Keratinocyte (primary cell): ENCODE measurements around the gene GRIA4. TPM values are rescaled to one million over a fixed set of nuclear protein-coding genes. Genes with fewer than 3 reads are reported as not detected.
"Not testable (repeated sequence)": the region's sequence is repeated elsewhere in the genome, so short reads cannot be mapped to it uniquely, and the experiment has no call there.

Source experiments
- DNase-seq: peaks from one replicate; pipeline ENCODE4 v3.0.0-alpha.2; 2011; ENCODE audit warnings: low read depth, missing footprints, low spot score
- FAIRE-seq: peaks from 2 replicates; lab custom pipeline; 2011; peaks lifted over from hg19 to GRCh38; lab: Jason Lieb, UNC
- H2AFZ ChIP-seq: 2 replicates; pipeline ENCODE4 v1.6.0; 2012; ENCODE audit warnings: low read length, control low read depth, inconsistent platforms; ENCODE audit not compliant: control insufficient read depth
- H3K27ac ChIP-seq: 2 replicates; pipeline ENCODE4 v1.5.1; 2011; ENCODE audit warnings: low read length; ENCODE audit not compliant: control insufficient read depth, insufficient read depth
- H3K27me3 ChIP-seq: 3 replicates; pipeline ENCODE4 v1.6.0; 2011; ENCODE audit warnings: low read length; ENCODE audit not compliant: control insufficient read depth, insufficient read depth; ENCODE audit errors: extremely low read depth
- H3K36me3 ChIP-seq, 2 experiments: 2 replicates in 1 of 2; 3 replicates in 1 of 2; pipeline ENCODE4 v1.5.1; 2011; ENCODE audit warnings: low read length in 2 of 2, mild to moderate bottlenecking in 1 of 2; ENCODE audit not compliant: control insufficient read depth in 2 of 2, insufficient read depth in 2 of 2; ENCODE audit errors: extremely low read depth in 1 of 2
- H3K4me1 ChIP-seq: 3 replicates; pipeline ENCODE4 v1.5.1; 2011; ENCODE audit warnings: low read length; ENCODE audit not compliant: control insufficient read depth, insufficient read depth; ENCODE audit errors: extremely low read depth
- H3K4me2 ChIP-seq: 3 replicates; pipeline ENCODE4 v1.6.0; 2011; ENCODE audit warnings: low read depth, low read length; ENCODE audit not compliant: control insufficient read depth, insufficient read depth; ENCODE audit errors: extremely low read depth
- H3K4me3 ChIP-seq, 3 experiments: fragments of 200-600 bp in 1 of 3; sonication (generic) in 1 of 3; 2 replicates in 2 of 3; 3 replicates in 1 of 3; pipeline ENCODE4 v1.5.1; 2011 to 2016; ENCODE audit warnings: low read length in 3 of 3, mild to moderate bottlenecking in 3 of 3, control low read depth in 2 of 3, inconsistent platforms in 1 of 3, low read depth in 1 of 3, mixed read lengths in 1 of 3, mixed run types in 1 of 3, moderate library complexity in 1 of 3; ENCODE audit not compliant: control insufficient read depth in 2 of 3, insufficient read depth in 2 of 3; ENCODE audit errors: extremely low read depth in 1 of 3
- H3K79me2 ChIP-seq: 2 replicates; pipeline ENCODE4 v1.6.0; 2012; ENCODE audit warnings: low read length; ENCODE audit not compliant: control insufficient read depth, insufficient read depth
- H3K9ac ChIP-seq: 3 replicates; pipeline ENCODE4 v1.6.0; 2011; ENCODE audit warnings: low read length; ENCODE audit not compliant: control insufficient read depth, insufficient read depth; ENCODE audit errors: extremely low read depth
- H3K9me1 ChIP-seq: 3 replicates; pipeline ENCODE4 v1.6.0; 2011; ENCODE audit warnings: low read length; ENCODE audit not compliant: control insufficient read depth, insufficient read depth; ENCODE audit errors: extremely low read depth
- H3K9me3 ChIP-seq: 2 replicates; pipeline ENCODE4 v1.5.1; 2012; ENCODE audit warnings: low read depth, low read length; ENCODE audit not compliant: control insufficient read depth
- H4K20me1 ChIP-seq: 3 replicates; pipeline ENCODE4 v1.6.0; 2011; ENCODE audit warnings: low read length; ENCODE audit not compliant: control insufficient read depth, insufficient read depth; ENCODE audit errors: extremely low read depth
- EZH2 ChIP-seq: IDR thresholded peaks from one replicate; pipeline ENCODE4 v1.6.1; 2012; ENCODE audit warnings: inconsistent platforms, mild to moderate bottlenecking, low read length, moderate library complexity
- dilution Hi-C: fragments of 300-500 bp; cut with MboI; formaldehyde crosslinking; loops from one replicate; pipeline ENCODE4 v1.7.0; 2020; ENCODE audit warnings: low sequenced_read_pairs; ENCODE audit not compliant: extremely low pct_ligation_motif_present
- polyA plus RNA-seq, 5 experiments: library from polyadenylated mRNA; depleted of rRNA in 3 of 5; stranded (reverse) in 3 of 5; stranded (forward) in 1 of 5; unstranded in 1 of 5; fragments of >200 nt; gene quantifications; 1 replicate in 1 of 5; 2 replicates in 3 of 5; 3 replicates in 1 of 5; pipeline versions ENCODE4 v1.2.1 to v1.2.3, GENCODE V29; 2011 to 2012; ENCODE audit warnings: missing spikeins in 2 of 5, low read depth in 1 of 5, low replicate concordance in 1 of 5
- TF ChIP-seq, protein P1 (sequence below), 3 experiments: IDR thresholded peaks in 1 of 3; conservative IDR thresholded peaks in 1 of 3; optimal IDR thresholded peaks in 1 of 3; 2 replicates in 2 of 3; 3 replicates in 1 of 3; pipeline versions ENCODE3 to v1.5.1; 2011; ENCODE audit warnings: low read length in 3 of 3, mild to moderate bottlenecking in 3 of 3, moderate library complexity in 2 of 3, control low read depth in 1 of 3, inconsistent platforms in 1 of 3; ENCODE audit not compliant: insufficient read depth in 2 of 3; ENCODE audit errors: extremely low read depth in 1 of 3

GRIA4 gene
- polyA plus RNA-seq, 1 donor (not counting 4 experiments of a cell fraction or from before 2014, with no cell fraction given), result not detected

DNA sequence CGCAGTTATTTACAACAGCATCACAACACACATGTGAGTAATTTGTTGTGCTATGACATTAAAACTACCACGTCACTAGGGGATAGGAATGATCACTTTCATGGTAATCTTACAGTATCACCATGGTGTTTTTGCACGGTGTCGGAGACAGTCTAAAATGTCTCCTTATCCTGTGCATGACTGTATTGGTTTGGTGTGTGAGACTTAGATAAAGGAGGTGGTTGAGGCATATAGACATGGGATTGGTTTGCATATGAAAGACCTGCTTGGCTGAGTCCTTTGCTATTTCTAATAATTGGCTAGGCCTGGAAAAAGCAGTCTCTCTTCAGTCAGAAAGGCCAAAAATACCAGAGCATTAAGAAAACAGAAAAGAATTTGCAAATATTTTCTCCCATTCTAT is 382.0 kb downstream of the GRIA4 start:
- peaks cover 4 to 5% of the 10 kb centered on the region in 2 experiments for H3K36me3 ChIP-seq
- no peak for TF ChIP-seq EZH2
- TF ChIP-seq, protein P1, sequence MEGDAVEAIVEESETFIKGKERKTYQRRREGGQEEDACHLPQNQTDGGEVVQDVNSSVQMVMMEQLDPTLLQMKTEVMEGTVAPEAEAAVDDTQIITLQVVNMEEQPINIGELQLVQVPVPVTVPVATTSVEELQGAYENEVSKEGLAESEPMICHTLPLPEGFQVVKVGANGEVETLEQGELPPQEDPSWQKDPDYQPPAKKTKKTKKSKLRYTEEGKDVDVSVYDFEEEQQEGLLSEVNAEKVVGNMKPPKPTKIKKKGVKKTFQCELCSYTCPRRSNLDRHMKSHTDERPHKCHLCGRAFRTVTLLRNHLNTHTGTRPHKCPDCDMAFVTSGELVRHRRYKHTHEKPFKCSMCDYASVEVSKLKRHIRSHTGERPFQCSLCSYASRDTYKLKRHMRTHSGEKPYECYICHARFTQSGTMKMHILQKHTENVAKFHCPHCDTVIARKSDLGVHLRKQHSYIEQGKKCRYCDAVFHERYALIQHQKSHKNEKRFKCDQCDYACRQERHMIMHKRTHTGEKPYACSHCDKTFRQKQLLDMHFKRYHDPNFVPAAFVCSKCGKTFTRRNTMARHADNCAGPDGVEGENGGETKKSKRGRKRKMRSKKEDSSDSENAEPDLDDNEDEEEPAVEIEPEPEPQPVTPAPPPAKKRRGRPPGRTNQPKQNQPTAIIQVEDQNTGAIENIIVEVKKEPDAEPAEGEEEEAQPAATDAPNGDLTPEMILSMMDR (optimal IDR thresholded peaks at IDR 0.05 in 1 of 3, IDR thresholded peaks at IDR 0.05 in 1 of 3, conservative IDR thresholded peaks at IDR 0.05 in 1 of 3; ENCODE audit: extremely low read depth in 1 of 3, insufficient read depth in 2 of 3, low read length in 3 of 3), result no peak

DNA sequence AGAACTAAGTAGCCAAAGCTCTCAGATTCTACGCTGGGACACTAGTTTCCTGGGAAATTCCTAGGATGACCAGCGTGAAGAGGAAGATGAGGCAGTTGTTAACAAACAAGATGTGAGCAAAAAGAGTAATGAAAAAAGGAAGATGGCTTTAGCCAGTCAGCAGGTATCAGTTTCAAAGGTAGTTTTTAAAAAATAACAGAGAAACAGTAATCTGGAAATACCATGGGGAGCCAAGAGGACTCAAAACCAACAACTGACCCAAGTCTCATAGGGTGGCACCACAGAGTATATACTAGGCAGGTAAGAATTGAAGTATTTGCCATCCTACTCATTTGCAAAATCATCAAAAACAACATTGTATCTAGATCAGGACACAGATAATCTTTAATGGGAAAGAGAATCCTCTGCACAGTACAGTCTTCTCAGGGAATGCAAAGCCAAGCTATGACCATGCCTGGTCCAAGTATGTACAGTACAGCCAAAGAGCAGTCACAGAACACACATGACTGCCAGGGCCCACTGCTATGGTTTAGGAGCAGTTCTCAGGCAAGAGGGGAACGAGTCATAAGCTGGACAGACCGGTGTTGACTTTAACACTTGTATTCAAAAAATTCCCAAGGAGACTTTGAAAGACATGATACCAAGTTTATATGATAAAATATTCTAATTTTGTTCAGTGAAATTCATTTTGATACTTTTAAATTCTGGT is 391.6 kb downstream of the GRIA4 start:
- Histone ChIP-seq H4K20me1 (no peaks in the 10 kb centered on the region), H3K79me2 (peaks cover 3% of the 10 kb centered on the region), H3K4me2 (no peak overlapping the region), H3K27ac (no peak overlapping the region), H3K27me3 (no peaks in the 10 kb centered on the region), H2AFZ (no peak overlapping the region), H3K9ac (no peak overlapping the region), H3K4me1 (no peaks in the 10 kb centered on the region), H3K36me3 (no peaks in the 10 kb centered on the region), H3K4me3 (no peak overlapping the region), H3K9me1 (no peaks in the 10 kb centered on the region), H3K9me3 (no peaks in the 10 kb centered on the region)
- DNase-seq (no peak), FAIRE-seq (no peak)
- dilution Hi-C loops, result no loop called here
- TF ChIP-seq, protein P1 (optimal IDR thresholded peaks at IDR 0.05 in 1 of 3, IDR thresholded peaks at IDR 0.05 in 1 of 3, conservative IDR thresholded peaks at IDR 0.05 in 1 of 3; ENCODE audit: extremely low read depth in 1 of 3, insufficient read depth in 2 of 3, low read length in 3 of 3), result no peak

More for the DNA sequence above, 382.0 kb downstream of the GRIA4 start:
- FAIRE-seq (no peak), DNase-seq (no peak)
- Histone ChIP-seq H3K27me3 (no peaks in the 10 kb centered on the region), H2AFZ (no peak overlapping the region), H4K20me1 (no peaks in the 10 kb centered on the region), H3K4me2 (no peak overlapping the region), H3K9me1 (no peaks in the 10 kb centered on the region), H3K4me3 (no peak overlapping the region), H3K9ac (no peak overlapping the region), H3K4me1 (no peaks in the 10 kb centered on the region), H3K27ac (no peak overlapping the region), H3K79me2 (no peaks in the 10 kb centered on the region), H3K9me3 (no peaks in the 10 kb centered on the region)
- dilution Hi-C loops, result no loop called here

DNA sequence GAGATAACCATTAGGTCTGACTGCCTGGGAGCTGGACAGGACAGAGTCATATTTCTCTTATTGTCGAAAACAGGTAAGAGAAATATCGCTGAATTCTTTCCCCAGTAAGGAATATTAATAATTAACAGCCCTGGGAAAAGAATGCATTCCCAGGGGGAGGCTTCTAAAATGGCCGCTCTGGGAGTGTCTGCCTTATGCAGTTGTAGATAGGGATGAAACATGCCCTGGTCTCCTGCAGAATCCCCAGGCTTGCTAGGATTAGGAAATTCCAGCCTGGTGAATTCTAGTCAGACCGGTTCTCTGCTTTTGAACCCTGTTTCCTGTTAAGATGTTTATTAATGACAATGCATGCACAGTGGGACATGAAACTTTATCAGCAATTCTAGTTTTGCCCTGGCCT is 393.2 kb downstream of the GRIA4 start:
- H3K27ac ChIP-seq, H3K4me2 ChIP-seq, H3K4me1 ChIP-seq, H3K79me2 ChIP-seq, H3K27me3 ChIP-seq, H4K20me1 ChIP-seq, dilution Hi-C loops, H3K4me3 ChIP-seq, DNase-seq, H3K9me3 ChIP-seq, FAIRE-seq, H3K9me1 ChIP-seq, H3K36me3 ChIP-seq, H2AFZ ChIP-seq, H3K9ac ChIP-seq: not testable (repeated sequence)
